Neural cell (in vitro differentiated cells): ENCODE data around the gene ATOX1.

ENCODE experiments used
- CTCF ChIP-seq: fragments of 450-650 bp; IDR thresholded peaks from 2 replicates; pipeline ENCODE4 v1.5.1; 2014; ENCODE audit warnings: antibody characterized with exemption, mild to moderate bottlenecking, moderate library complexity; ENCODE audit not compliant: poor library complexity, severe bottlenecking
- EP300 ChIP-seq: fragments of 450-650 bp; conservative IDR thresholded peaks from 2 replicates; pipeline ENCODE4 v1.6.1; 2014; ENCODE audit warnings: antibody characterized with exemption, mild to moderate bottlenecking, moderate library complexity; ENCODE audit not compliant: poor library complexity, severe bottlenecking
- EZH2 ChIP-seq: fragments of 200-600, 300-800 bp; shearing (Covaris generic), sonication (generic); IDR thresholded peaks from 2 replicates; pipeline ENCODE4 v1.6.1; 2014; ENCODE audit warnings: antibody characterized with exemption, low read length, borderline replicate concordance, mild to moderate bottlenecking; ENCODE audit not compliant: insufficient read depth, poor library complexity, severe bottlenecking
- POLR2AphosphoS5 ChIP-seq: IDR thresholded peaks from 2 replicates; pipeline ENCODE4 v1.6.1; 2012
- RAD21 ChIP-seq: fragments of 450-650 bp; conservative IDR thresholded peaks from 2 replicates; pipeline ENCODE4 v1.6.1; 2014; ENCODE audit warnings: antibody characterized with exemption, mild to moderate bottlenecking, moderate library complexity
- SMC3 ChIP-seq: fragments of 450-650 bp; conservative IDR thresholded peaks from 2 replicates; pipeline ENCODE4 v1.6.1; 2014; ENCODE audit warnings: antibody characterized with exemption, mild to moderate bottlenecking, moderate library complexity; ENCODE audit not compliant: poor library complexity
- TAF1 ChIP-seq: IDR thresholded peaks from 2 replicates; pipeline ENCODE4 v1.6.1; 2012; ENCODE audit warnings: low read depth

DNA sequence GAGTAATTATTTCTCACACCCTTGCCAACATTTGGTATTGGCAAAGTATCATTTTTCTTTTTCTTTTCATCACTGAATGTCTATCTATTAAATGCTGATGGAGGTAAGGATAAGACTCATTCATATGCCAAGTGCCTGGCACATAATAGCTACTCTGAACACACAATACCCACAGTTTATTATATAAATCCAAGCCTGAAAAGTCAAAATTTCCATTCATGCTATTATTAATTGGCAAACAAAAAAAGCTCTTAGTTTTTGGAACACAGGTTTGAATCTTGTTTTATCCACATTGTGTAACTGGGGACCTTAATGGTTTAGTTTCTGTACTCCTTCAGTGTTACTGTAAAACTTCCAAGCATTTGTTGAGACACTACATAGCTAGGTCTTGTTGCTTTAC lies 6.4 kb upstream of the ATOX1 start:
- TF ChIP-seq CTCF (no peak), EZH2 (no peak), POLR2AphosphoS5 (no peak), RAD21 (no peak), TAF1 (no peak), EP300 (no peak), SMC3 (no peak)
